ENCODE data around the gene CCDC102B. TPM values are rescaled to one million over a fixed set of nuclear protein-coding genes. Genes with fewer than 3 reads are reported as not detected.

CCDC102B gene
- total RNA-seq, 1 experiment from 2014 or later: 1.5 TPM

DNA sequence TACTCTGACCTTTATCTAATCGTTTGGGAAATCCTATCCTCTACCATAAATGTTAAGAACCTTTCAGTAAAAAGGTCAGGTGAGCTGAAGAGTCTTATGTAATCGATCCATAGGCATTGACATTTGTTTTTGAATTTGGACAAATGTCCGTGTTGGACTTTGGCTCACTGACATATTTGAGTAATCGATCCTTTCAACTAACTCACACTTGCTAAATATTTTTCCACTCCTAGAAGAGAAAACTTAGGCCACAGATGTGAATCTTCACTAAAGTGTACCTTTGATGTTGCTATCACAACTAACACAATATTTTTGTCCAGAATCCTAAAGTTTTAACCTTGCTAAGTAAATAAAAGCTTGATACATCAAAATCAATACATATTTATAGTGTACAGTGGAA is 89.5 kb downstream of the CCDC102B start:
- Histone ChIP-seq H3K4me1 (replicated peaks) (no peaks in the 10 kb centered on the region), H3K36me3 (no peaks in the 10 kb centered on the region), H3K4me3 (no peak overlapping the region), H3K27ac (no peak overlapping the region), H3K27me3 (replicated peaks) (no peaks in the 10 kb centered on the region), H3K9me3 (replicated peaks) (no peaks in the 10 kb centered on the region)
- no peak for DNase-seq (ENCODE audit: low read depth in 1 of 2, low spot score in 2 of 2)

DNA sequence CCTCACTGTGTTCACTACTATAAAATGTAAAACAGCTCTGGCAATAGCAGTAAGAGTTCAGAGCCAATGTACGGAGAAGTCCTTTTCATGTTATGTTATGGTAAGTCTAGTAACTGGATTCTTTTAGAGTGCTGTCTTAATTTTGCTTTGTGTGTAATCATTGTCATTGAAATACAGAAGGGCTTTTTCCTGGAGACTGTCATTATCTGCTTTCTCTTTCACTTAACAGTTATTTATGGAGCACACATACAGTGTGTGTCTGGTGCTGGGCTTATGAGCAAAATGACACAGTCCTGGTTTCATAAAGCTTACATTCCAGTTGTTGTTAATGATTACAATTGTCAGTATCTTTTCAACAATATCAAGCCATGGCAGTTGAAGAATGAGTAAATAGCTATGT is 95.5 kb downstream of the CCDC102B start:
- Histone ChIP-seq H3K9me3 (replicated peaks) (no peaks in the 10 kb centered on the region), H3K4me3 (no peak overlapping the region), H3K4me1 (replicated peaks) (no peaks in the 10 kb centered on the region), H3K36me3 (no peaks in the 10 kb centered on the region), H3K27me3 (replicated peaks) (no peaks in the 10 kb centered on the region), H3K27ac (no peak overlapping the region)
- no peak for DNase-seq (ENCODE audit: low read depth in 1 of 2, low spot score in 2 of 2)

DNA sequence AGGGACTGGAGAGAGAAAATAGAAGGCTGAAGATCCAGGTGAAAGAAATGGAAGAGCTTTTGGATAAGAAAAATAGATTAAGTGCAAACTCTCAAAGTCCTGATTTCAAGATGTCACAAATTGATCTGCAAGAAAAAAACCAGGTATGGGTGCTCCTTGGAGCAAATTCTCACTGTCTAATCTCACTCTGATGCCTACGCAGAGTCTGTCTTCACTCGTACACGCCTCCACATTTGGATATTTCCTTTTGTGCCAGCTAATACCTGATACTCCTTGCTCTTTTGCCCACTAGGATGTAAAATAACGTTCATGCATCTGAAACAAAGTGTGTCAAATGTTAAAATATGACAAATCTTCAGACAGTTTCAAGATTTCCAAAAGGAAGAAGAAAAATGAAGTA is 99.4 kb downstream of the CCDC102B start:
- Histone ChIP-seq H3K9me3 (replicated peaks) (no peaks in the 10 kb centered on the region), H3K27me3 (replicated peaks) (no peaks in the 10 kb centered on the region), H3K4me3 (no peak overlapping the region), H3K4me1 (replicated peaks) (no peaks in the 10 kb centered on the region), H3K27ac (no peak overlapping the region), H3K36me3 (no peaks in the 10 kb centered on the region)
- DNase-seq (ENCODE audit: low read depth in 1 of 2, low spot score in 2 of 2): no peak

- Histone ChIP-seq H3K4me3 (no peak overlapping the region), H3K27ac (no peak overlapping the region), H3K27me3 (replicated peaks) (0 out of 2 replicates have a peak, but pooled peaks cover 2% of the 10 kb centered on the region), H3K4me1 (replicated peaks) (no peaks in the 10 kb centered on the region), H3K9me3 (replicated peaks) (no peaks in the 10 kb centered on the region), H3K36me3 (no peaks in the 10 kb centered on the region)
- DNase-seq (ENCODE audit: low read depth in 1 of 2, low spot score in 2 of 2): no peak
Observed at GRCh38 chr18:68909579-68909978, 111.7 kb downstream of the CCDC102B start.

GRCh38 chr18:68915061-68915460 is 117.2 kb downstream of the CCDC102B start:
- Histone ChIP-seq H3K9me3 (replicated peaks) (no peaks in the 10 kb centered on the region), H3K4me3 (no peak overlapping the region), H3K27ac (no peak overlapping the region), H3K36me3 (no peaks in the 10 kb centered on the region), H3K4me1 (replicated peaks) (no peaks in the 10 kb centered on the region), H3K27me3 (replicated peaks) (0 out of 2 replicates have a peak, but pooled peaks cover 2% of the 10 kb centered on the region)
- DNase-seq (ENCODE audit: low read depth in 1 of 2, low spot score in 2 of 2): no peak

DNA sequence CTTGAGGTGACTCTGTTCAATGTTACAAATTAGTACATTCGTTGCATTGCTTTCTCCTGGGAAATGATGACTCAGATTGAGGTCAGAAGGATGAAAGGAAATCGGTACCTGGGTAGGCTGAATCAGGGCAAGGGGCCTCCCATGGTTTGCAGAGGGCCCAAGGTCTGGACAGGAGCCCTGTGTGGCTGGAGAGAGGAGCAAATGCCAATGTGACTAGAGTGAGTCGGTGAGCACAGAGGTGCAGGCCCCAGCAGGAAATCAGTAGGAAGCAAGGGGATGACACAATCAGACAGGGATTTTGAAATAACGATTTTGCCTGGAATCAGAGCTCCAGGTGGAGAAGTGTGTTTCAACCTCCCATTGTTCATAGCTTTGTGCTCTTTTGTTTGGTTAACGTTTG is 118.9 kb downstream of the CCDC102B start:
- H3K36me3 ChIP-seq: no peaks in the 10 kb centered on the region
- H3K27me3 ChIP-seq (replicated peaks): 0 out of 2 replicates have a peak, but pooled peaks cover 2% of the 10 kb centered on the region
- no peak for DNase-seq (ENCODE audit: low read depth in 1 of 2, low spot score in 2 of 2)
- H3K27ac ChIP-seq: no peak overlapping the region
- H3K9me3 ChIP-seq (replicated peaks): no peaks in the 10 kb centered on the region
- no peaks in the 10 kb centered on the region for H3K4me1 ChIP-seq (replicated peaks)
- no peak overlapping the region for H3K4me3 ChIP-seq

DNA sequence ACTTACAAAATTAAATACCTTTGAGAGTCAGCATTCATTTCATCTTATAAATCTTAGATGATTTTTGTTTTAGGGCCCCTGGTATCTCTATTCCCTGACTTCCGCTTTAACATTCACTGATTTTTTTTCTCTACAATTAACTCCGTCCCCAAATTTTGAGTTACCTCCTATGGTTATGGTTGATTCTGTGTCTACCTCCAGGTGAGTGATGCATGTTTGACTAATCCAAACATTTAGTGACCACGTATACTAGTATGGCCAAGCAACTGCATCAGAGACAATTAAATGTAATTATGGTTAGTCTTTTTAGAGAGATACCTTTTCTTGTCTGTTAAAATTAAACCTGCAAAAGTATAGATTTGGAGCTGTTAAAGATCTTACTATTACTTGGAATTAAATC is 120.3 kb downstream of the CCDC102B start:
- Histone ChIP-seq H3K27ac (no peak overlapping the region), H3K27me3 (replicated peaks) (0 out of 2 replicates have a peak, but pooled peaks cover 2% of the 10 kb centered on the region), H3K9me3 (replicated peaks) (no peaks in the 10 kb centered on the region), H3K36me3 (no peaks in the 10 kb centered on the region), H3K4me3 (no peak overlapping the region), H3K4me1 (replicated peaks) (no peaks in the 10 kb centered on the region)
- DNase-seq (ENCODE audit: low read depth in 1 of 2, low spot score in 2 of 2): no peak

GRCh38 chr18:68919900-68920299 is 122.0 kb downstream of the CCDC102B start:
- Histone ChIP-seq H3K4me3 (no peak overlapping the region), H3K27ac (no peak overlapping the region), H3K27me3 (replicated peaks) (no peaks in the 10 kb centered on the region), H3K4me1 (replicated peaks) (no peaks in the 10 kb centered on the region), H3K36me3 (no peaks in the 10 kb centered on the region), H3K9me3 (replicated peaks) (no peaks in the 10 kb centered on the region)
- DNase-seq (ENCODE audit: low read depth in 1 of 2, low spot score in 2 of 2): no peak

DNA sequence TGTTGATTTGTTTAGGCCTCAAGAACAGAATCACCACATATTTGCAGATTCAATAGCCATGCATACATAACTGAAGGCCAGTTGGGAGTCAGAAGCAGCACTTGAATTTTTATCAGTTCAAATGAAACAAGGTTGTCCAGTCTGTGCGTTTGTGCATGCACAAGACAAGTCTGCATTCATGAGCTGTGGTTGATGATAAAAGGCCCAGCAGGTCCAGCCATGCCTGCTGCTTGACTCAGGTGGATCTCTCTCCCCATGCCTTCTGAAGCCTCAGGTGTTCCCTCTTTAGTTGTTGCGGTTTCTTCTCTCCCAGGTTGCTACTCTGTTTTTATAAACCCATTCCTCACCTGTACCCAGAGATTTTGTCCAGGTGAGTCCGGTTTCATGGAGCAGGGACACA is 124.5 kb downstream of the CCDC102B start:
- H3K27ac ChIP-seq: no peak overlapping the region
- DNase-seq (ENCODE audit: low read depth in 1 of 2, low spot score in 2 of 2): no peak
- H3K27me3 ChIP-seq (replicated peaks): no peaks in the 10 kb centered on the region
- H3K4me3 ChIP-seq: no peak overlapping the region
- no peaks in the 10 kb centered on the region for H3K36me3 ChIP-seq
- H3K9me3 ChIP-seq (replicated peaks): no peaks in the 10 kb centered on the region
- no peaks in the 10 kb centered on the region for H3K4me1 ChIP-seq (replicated peaks)

GRCh38 chr18:68925268-68925667 is 127.4 kb downstream of the CCDC102B start:
- no peak for DNase-seq (ENCODE audit: low read depth in 1 of 2, low spot score in 2 of 2)
- no peaks in the 10 kb centered on the region for H3K9me3 ChIP-seq (replicated peaks)
- no peaks in the 10 kb centered on the region for H3K27me3 ChIP-seq (replicated peaks)
- no peak overlapping the region for H3K4me3 ChIP-seq
- no peak overlapping the region for H3K27ac ChIP-seq
- H3K4me1 ChIP-seq (replicated peaks): no peaks in the 10 kb centered on the region
- no peaks in the 10 kb centered on the region for H3K36me3 ChIP-seq

- Histone ChIP-seq H3K36me3 (no peaks in the 10 kb centered on the region), H3K27ac (no peak overlapping the region), H3K9me3 (replicated peaks) (no peaks in the 10 kb centered on the region), H3K4me3 (no peak overlapping the region), H3K4me1 (replicated peaks) (no peaks in the 10 kb centered on the region), H3K27me3 (replicated peaks) (no peaks in the 10 kb centered on the region; the same call in 1 of the 2 replicates)
- no peak for DNase-seq (ENCODE audit: low read depth in 1 of 2, low spot score in 2 of 2)
Observed at GRCh38 chr18:68928762-68929675, 131.1 kb downstream of the CCDC102B start.

DNA sequence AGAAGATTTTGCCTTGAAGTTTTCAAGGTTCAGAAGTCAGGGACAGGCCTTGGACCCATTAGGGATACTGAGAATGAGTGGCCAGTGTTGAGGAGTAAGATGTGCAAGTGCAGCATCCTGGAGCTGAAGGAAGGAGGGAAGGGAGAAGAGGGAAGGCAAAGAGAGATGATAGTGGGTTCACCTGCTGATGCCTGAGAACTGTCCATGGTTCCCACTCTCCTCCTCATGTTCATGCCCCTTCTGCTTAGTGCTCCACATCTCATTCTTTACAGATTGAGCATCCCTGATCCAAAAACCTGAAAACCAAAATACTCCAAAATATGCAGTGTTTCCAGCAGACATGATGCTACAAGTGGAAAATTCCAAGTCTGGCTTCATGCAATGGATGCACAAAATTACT is 137.8 kb downstream of the CCDC102B start:
- DNase-seq (ENCODE audit: low read depth in 1 of 2, low spot score in 2 of 2): no peak
- H3K36me3 ChIP-seq: no peaks in the 10 kb centered on the region
- no peak overlapping the region for H3K27ac ChIP-seq
- H3K4me1 ChIP-seq (replicated peaks): no peaks in the 10 kb centered on the region
- H3K9me3 ChIP-seq (replicated peaks): no peaks in the 10 kb centered on the region
- H3K27me3 ChIP-seq (replicated peaks): no peaks in the 10 kb centered on the region; the same call in 1 of the 2 replicates
- no peak overlapping the region for H3K4me3 ChIP-seq

- Histone ChIP-seq H3K27ac (no peak overlapping the region), H3K4me1 (replicated peaks) (no peaks in the 10 kb centered on the region), H3K9me3 (replicated peaks) (no peaks in the 10 kb centered on the region), H3K36me3 (no peaks in the 10 kb centered on the region), H3K27me3 (replicated peaks) (no peaks in the 10 kb centered on the region; the same call in 1 of the 2 replicates), H3K4me3 (no peak overlapping the region)
- no peak for DNase-seq (ENCODE audit: low read depth in 1 of 2, low spot score in 2 of 2)
Observed at GRCh38 chr18:68937029-68937599, 139.2 kb downstream of the CCDC102B start.

- H3K4me1 ChIP-seq (replicated peaks): no peaks in the 10 kb centered on the region
- DNase-seq (ENCODE audit: low read depth in 1 of 2, low spot score in 2 of 2): no peak
- H3K27me3 ChIP-seq (replicated peaks): no peaks in the 10 kb centered on the region
- H3K9me3 ChIP-seq (replicated peaks): no peaks in the 10 kb centered on the region
- H3K27ac ChIP-seq: no peak overlapping the region
- no peaks in the 10 kb centered on the region for H3K36me3 ChIP-seq
- no peak overlapping the region for H3K4me3 ChIP-seq
Observed at GRCh38 chr18:68940039-68940438, 142.2 kb downstream of the CCDC102B start.
